ENCODE results near the gene KRTAP23-1.
A peak's percentile ranks its signal among the peaks of the same experiment; 100 is the strongest.

The KRTAP23-1 gene, protein sequence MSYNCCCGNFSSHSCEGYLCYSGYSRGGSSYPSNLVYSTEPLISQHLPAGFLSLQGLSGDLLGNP

DNA sequence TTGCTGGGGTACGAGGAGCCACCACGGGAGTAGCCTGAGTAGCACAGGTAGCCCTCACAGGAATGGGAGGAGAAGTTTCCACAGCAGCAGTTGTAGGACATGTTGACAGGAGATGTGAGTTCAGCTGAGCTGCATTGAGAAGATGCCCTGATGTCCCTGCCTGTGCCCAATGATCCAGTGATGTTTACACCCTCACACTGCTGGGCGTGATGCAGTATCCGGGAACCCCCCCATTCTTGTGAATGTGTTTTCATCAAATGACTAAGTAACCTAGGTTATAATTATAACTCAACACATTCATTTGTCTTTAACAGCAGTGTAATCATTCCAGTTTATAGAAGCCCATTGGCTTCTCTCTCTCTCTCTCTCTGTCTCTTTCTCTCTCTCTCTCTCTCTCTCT lies at the start of gene KRTAP23-1:
Gene KRTAP23-1, minus strand, starts transcription at position 101 of the 400 bp plus-strand sequence. Its CDS starts 0 bp downstream, at position 101.
- no peak for DNase-seq

DNA sequence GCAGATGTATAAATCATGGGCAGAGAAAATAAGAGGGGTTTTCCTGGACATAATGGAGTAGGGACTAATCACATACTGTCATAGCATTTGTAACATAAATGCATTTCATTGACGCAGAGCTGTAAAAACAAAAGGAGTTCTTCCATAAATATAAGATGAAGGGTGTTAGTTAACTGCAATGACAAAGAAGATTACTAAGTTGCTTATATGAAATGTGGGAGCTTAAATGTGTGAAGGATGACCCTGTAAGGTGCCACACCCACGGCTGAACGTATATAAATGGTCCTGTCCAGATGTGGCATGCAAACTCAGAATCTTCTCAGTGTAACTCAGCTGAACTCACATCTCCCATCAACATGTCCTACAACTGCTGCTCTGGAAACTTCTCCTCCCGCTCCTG lies 47.3 kb upstream of the KRTAP23-1 start, which contains the start of gene KRTAP13-1:
Gene KRTAP13-1, plus strand, starts transcription at position 301 of the 400 bp plus-strand sequence. Its CDS starts 56 bp downstream, at position 357.
- no peak for DNase-seq

DNA sequence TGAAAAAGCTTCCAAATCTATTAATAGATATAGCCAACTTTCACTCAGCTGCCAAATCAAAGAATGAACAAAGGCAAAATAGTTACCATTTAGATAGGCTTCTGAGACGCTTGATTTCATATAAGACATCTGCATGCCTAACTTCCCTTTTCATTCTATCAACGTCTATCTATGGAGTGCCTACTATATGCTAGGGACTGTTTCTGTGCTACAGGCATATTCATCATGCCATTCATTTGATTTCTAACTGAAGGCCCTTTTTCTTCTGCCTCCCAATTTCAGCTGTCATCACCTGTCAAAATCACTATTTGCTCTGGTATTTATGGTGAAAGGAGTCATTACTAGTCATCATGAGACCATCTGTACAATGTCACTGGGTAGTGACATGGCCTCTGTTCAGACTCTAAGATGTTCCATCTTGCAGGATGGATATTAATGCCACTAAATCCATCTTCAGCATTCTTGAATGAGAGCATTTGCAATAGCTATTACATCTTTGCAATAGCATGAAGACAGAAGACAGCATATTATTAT lies 43.2 kb upstream of the KRTAP23-1 start:
- DNase-seq, result no peak

DNA sequence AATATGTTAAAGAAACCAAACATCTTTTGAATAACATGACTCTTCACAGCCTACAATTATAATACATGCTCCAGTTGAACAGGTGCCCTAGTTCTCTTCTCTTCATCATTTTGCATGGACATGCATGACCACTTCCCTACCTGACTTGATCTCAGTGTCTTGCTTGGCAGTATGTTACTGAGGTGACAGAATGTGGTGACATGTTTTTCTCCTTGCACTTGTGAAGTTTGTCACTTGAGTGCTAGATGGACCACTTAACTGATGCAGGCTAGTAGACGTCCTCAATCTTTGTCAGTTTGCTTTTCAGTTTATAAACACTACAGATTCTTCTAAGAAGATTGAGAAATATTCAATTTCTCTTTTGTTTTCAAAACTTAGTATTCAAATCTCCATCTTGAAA lies 33.8 kb upstream of the KRTAP23-1 start:
- no peak for DNase-seq

DNA sequence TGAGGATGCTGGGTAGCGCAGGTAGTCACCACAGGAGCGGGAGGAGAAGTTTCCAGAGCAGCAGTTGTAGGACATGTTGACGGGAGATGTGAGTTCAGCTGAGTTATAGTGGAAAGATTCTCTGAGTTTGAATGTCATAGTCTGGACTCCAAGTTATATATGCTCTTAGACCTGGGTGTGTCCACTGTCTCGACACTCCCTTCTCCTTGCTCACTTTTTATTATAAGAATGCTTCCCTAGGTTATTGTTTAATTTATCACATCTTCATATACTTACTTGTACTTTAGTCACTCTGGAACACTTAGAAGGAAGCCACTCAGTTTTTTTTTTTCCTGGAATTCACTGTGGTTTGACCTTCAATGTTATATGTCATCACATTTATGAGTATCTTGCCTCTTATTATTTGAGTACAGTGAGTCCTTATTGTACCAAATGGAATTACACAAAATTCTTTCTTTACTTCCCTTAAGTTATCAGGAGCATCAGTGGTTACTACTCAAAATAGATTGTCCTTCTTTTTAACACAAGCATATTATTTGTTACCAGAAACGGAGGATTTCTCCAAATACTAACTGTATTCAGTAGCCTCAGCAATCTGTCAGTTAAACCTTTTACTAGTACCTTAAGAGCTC lies 23.8 kb upstream of the KRTAP23-1 start, which contains the start of gene KRTAP13-2:
Gene KRTAP13-2, minus strand, starts transcription at position 133 of the 632 bp plus-strand sequence. Its CDS starts 58 bp downstream, at position 75.
- no peak for DNase-seq

DNA sequence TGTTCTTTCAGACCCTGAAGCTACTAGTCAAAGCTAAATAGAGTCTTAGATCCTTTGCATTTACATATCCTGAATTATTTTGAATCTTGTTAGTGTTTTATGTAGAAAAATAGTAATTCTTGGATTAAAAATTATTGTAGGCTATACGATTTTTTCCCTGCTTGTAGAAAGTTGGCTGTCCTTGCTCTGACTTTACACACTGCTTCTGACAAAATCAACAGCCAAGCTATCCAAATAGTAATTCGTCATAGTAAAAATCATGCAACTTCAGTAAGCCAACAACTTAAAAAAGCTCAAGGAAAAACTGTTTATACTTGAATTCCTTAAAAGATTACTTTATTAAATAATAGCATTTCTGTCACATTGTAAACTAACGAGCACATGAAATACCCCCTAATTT lies 7.5 kb upstream of the KRTAP23-1 start:
- no peak for DNase-seq

DNA sequence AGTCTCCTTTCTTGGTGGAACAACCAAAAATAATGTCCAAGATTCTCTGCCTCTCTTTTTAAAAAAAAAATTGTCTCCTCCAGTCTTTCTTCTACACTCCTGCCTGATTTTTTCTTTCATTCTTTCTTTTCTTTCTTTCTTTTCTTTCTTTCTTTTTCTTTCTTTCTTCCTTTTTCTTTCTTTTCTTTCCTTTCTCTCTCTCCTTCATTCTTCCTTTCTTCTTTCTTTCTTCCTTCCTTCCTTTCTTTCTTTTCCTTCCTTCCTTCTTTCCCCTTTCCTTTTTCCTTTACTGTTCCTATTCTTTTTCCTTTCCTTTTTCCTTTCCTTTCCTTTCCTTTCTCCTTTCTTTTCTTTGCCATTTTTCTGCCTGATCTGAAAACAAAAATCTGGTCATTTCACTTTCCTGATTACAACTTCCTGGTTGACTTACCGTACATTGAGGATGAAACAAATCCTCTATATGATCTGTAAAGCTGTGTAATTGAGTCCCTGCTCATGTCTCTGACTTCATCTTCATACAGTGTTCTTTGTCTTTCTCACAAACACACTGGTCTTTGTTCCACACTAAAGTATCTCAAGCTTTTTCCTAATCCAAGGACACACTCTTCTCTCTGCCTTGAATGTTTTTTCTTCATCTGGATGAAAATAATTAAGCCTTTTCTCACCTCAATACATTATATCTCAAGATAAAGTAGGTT lies 6.1 kb upstream of the KRTAP23-1 start:
- no peak for DNase-seq

DNA sequence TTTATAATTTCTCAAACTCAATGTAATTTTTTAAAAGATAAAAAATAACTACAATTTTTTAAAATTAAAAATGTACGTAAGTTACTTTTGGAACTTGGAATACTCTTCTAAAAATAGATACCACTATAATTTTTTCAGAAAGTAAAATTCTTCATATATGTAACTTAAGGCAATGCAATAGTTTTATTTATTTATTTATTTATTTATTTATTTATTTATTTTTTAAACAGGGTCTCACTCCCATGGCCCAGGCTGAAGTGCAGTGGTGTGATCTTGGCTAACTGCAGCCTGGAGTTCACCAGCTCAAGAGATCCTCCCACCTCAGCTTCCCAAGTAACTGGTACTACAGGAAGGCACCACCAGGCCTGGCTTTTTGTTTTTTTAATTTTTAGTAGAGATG lies 3.1 kb upstream of the KRTAP23-1 start:
- no peak for DNase-seq

DNA sequence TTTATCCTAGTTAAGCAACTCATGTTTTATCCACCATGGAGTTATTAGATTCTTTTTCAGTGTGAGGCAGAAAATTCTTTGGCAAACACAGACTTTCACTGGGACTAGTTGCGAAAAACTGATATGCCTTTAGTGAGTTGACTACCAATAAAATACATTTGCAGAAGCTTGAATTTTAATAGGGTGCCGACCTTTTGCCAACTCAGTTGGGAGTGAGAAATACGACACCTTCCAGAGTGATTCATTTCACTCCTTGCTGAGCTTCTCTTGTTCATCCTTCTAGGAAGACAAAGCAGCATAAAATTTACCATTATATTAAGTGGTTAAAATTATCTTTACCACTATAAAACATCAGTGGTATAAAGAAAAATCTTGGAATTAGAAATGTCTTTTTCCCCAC lies 1.2 kb upstream of the KRTAP23-1 start:
- no peak for DNase-seq

DNA sequence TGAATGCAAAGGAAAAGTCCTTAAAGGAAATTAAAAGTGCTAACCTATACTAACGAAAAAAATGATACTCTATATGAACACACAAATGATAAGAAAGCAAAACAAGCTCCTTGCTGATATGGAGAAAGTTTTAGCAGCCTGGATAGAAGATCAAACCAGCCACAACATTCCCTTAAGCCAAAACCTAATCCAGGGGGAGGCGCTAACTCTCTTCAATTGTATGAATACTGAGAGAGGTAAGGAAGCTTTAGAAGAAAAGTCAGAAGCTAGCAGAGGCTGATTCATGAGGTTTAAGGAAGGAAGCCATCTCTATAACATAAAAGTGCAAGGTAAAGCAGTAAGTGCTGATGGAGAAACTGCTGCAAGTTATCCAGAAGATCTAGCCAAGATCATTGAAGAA lies 3.4 kb downstream of the KRTAP23-1 start:
- DNase-seq, result no peak

DNA sequence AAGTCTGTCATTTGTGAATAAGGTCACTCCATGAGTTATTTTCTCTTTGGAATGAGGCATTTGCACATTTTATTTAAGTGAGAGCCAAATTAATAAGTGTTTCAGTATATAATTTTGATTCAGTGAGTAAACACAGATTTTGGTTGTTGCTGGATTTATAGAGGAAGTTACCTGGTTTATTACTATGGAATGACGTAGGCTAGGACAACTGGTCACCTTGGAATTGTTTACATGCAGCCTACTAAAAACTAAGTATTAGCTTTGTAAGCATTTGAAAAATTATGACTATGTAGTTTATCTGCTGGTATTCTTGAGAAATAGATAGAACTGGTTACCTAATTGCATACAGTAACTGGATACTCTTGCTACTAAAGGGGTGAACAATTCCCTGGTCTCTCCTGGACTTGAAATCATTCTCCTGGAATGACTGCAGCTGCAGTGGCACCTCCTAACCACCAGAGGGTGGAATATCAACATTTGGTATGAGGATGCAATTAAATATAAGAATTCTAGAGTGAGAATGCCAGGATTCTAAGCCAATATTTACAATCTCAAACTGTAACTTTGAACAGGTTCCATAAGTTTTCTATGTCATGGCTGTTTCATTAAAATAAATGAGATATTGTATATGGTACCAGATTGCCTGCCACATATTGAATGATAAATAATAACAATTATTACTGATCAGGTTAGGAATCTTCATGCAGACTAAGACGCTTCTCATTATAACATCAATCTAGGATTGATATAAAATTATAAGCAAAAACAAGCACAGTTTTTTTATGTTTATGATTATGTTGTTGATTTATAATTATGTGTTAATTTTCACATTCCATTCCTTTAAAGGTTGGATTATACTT lies 7.5 kb downstream of the KRTAP23-1 start:
- DNase-seq, result peak; percentile 64

DNA sequence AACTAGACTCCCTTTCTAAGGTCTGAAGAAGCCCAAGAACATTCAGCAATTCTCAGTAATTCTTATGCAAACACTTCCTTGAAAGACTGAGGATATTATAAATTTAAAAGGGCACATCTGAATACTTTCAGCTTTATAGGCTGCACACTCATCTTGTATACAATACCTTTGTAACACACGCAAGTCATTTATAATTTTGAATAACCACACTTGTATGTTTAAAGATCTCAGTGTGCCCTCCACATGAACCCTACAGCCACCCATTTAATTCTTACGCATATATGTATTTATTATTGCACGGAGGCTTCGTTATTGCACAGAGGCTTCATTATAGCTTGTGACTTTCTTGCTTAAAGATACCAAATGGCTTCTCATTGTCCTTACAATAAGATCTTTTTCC lies 9.7 kb downstream of the KRTAP23-1 start:
- no peak for DNase-seq

DNA sequence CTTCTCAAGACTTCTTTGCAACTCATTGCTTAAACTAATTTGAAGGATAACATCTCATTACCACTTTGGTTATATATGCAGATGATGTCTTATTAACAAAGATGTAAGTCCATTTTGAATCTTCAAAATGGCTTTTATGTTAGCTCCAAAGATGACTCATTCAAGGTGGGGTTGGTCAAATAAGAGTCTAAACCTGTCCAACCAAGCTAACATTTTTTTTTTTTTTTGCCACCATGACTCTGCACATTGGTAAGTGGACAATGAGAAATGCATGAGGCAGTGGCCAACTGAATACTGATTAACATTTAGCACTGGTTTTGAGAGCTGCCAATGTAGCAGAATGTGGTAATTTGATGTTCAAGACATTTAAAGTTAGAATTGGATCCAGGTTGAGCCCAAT lies 10.6 kb downstream of the KRTAP23-1 start:
- DNase-seq, result no peak

DNA sequence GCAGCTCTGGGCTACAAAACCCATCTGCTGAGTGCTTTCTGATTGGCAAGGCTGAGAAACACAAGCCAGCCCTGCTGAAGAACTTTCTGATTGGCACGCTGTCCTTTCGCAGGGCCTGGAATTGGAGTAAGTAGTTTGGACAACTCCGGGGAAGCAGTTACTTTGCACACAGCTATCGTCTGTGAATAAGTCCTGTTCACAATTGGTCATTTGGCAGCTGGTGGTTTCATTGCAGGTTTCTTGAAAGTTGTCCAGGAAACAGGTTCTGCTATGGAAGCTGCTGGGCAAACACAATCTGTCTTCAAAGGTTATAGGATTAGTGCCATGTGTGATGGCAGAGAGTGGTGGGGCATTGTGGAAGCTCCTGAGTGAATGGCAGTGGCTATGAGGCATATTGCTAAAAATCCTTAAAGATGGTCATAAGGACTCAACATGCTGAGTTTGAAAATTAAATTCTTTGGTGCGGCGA lies 11.1 kb downstream of the KRTAP23-1 start, which contains the start of gene KRTAP27-1:
Gene KRTAP27-1, minus strand, starts transcription at position 419 of the 469 bp plus-strand sequence. Its CDS starts 26 bp downstream, at position 393.
- no peak for DNase-seq

DNA sequence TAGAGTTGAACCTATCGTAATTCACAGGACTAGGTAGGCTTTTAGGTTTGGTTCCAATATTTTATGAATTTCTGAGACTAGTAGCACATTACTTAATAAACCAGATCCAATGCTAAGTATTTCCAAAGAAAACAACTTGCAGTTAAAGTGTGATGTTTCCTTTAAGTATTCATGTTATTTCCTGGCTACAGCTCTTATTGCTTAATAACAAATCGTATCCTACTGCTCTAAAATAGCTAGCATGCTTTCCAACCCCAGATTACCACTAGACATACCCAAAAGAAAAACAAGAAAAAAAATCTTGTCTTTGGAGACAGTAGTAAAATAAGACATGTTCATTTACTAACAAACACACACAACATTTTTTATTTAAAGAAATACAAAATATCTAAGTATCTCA lies 11.8 kb downstream of the KRTAP23-1 start:
- DNase-seq, result no peak

DNA sequence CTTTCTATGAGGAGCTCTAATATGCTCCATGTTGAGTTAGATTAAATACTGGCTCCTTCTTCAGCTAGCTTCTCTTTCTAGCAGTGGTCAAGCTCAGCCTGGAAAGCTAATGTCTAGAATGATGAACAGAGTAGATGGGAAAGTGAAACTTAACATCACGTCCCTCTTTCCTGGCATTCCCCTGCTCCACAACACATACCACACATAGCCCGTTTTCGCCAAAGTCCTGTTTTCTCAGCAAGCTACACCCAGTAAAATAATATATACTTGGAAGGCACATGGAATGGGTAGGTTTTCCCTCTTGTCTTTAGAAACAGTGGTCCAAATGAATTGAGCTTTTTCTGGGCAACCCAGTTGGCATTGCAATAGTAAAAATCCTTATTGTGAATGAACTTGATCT lies 14.7 kb downstream of the KRTAP23-1 start:
- no peak for DNase-seq

DNA sequence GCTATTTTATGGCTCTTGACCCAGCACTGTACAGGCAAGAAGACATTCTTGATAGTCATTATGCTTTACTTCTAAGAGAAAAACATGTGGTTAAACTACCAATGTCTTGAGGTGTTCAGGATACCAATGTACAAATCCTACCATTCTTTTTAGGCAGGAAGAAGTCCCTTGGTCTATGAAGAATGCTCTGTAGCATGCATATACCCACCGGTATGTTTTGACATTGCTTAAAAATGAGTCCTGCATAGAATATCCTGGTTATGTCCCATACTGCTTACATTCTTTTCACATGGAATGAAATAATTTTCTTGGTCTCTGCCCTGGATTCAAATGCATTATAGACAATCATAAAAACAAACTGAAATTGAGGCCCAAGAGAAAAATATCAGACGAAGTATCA lies 15.7 kb downstream of the KRTAP23-1 start:
- DNase-seq, result no peak

DNA sequence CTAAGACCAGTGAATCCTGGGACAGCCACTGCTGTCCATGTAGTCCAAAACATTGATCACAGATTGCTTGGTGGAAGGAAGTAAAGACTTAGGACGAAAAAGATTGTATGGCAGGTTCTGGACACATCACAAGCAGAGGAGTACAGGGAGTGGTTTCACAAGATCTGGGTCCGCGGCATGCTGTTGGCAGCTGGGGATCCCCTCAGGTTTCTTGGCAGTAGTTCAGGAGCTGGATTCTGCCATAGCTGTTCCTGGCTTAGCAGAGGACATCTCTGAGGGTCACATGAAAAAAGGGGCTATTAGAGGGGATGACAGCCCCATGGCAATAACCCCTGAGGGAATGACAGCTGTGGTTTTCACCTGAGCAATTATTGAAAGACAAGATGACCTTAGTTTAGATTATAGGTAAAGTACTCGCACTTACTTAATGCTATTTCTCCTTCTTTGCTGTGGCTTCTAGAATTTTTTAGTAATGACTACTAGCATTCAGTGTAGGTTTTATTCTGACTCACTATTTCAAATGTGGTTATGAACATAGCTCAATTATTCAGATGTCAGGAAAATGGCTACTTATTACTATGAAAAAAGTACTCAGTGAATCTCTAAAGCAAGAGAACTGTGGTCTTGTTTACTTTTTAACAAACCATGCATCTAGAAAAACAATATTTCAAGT lies 19.1 kb downstream of the KRTAP23-1 start:
- DNase-seq, result no peak

DNA sequence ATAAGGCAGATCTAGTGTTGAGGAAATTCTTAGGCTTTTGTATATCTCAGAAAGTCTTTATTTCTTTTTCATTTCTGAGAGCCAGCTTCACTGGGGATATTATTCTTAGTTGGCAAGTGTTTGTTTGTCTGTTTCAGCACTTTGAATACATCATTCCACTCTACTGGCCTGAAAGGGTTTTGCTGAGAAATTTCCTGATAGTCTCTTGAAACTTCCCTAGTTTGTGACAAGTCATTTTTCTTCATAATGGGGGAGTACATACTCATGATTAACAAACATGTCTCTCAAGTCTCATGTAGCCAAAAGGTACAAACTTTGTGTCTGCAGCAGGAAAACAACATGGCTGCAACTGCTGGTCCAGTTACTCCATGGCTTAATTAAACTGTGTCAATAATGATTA lies 22.0 kb downstream of the KRTAP23-1 start:
- DNase-seq, result no peak

DNA sequence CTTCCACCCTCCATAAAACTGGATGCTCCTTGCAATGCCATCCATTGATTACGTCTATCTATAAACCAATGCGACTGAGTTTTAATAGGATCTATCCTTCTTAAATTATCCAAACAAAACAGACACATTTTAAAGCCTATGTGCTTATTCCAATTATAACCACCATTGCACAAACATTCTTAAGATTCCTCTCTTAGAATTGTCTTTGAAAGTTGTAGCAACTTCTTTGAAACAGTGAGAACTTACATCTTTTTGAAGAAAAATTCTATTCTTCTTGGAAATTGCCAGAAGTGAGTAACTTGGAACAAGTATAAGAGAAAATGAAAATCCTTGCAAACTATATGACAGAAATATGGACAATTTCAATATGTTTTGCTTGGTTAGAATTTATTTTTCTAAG lies 28.2 kb downstream of the KRTAP23-1 start, which contains the start of gene KRTAP26-1:
Gene KRTAP26-1, minus strand, starts transcription at position 101 of the 400 bp plus-strand sequence. CDS start 280 bp downstream, outside the sequence.
- no peak for DNase-seq

DNA sequence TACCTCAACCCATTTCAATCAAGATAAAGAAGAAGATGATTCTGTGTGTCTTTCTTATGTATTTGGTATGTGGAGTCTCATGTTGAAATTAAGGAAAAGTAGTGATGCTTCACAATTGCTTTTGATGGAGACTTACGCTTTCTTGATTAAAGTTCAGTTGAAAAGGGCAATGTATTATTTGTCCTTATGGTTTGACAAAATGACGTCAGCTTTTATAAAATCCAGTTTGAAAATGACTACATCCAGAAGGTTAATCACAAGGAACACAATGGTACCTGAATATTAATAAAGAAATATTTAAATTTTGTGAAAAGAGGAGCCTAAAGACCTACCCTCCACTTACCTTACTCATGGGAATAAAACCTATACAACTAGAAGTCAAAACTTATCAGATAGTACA lies 32.7 kb downstream of the KRTAP23-1 start:
- no peak for DNase-seq

DNA sequence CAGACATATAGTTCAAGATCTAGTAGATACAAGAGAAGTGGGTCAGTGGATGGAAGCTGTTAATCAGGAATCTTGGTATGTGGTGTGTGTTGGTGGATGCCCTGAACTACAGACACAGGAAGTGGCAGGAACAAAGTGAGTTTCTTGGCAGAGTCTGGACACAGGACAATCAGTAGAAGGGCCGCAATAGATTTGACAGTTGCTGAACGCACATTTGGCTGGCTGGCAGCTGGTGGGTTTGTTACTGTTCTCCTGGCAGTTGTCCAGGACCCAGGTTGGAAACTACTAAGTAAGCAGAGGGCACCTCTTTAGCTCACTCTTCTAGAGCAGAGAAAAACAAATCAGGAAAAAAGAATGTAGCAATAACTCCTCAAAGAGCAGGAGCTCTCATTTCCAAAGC lies 41.5 kb downstream of the KRTAP23-1 start:
- no peak for DNase-seq

Measured in OCI-M1 (cell line).